ENCODE data around the gene HOXA6.
A peak's percentile ranks its signal among the peaks of the same experiment; 100 is the strongest.

The HOXA6 gene

GRCh38 chr7:27149842-27150567 is 2.4 kb upstream of the HOXA6 start:
- DNase-seq = no peak

- no peak for DNase-seq
These were observed 1.4 kb upstream of the HOXA6 start for GRCh38 chr7:27148756-27149641.

- no peak for DNase-seq
These were observed 619 bp upstream of the HOXA6 start for GRCh38 chr7:27148031-27148755.

- no peak for DNase-seq
These were observed 929 bp downstream of the HOXA6 start for GRCh38 chr7:27146491-27147198.

- DNase-seq = no peak
These were observed 1.6 kb downstream of the HOXA6 start for GRCh38 chr7:27145914-27146412.

GRCh38 chr7:27145165-27145913 is 2.2 kb downstream of the HOXA6 start:
- DNase-seq = no peak

GRCh38 chr7:27144781-27145164 is 2.8 kb downstream of the HOXA6 start:
- no peak for DNase-seq

GRCh38 chr7:27143950-27144780 is 3.4 kb downstream of the HOXA6 start:
- DNase-seq = no peak

GRCh38 chr7:27143023-27143949 is 4.3 kb downstream of the HOXA6 start, which contains the start of gene HOXA5:
HOXA5 (minus strand) TSS chr7:27143681; CDS start chr7:27143607, 74 bp downstream.
- peak in 1 of 2 donors; percentile 77 for DNase-seq

- no peak for DNase-seq
These were observed 5.0 kb downstream of the HOXA6 start for GRCh38 chr7:27142580-27143022.

- DNase-seq = no peak
These were observed 5.5 kb downstream of the HOXA6 start for GRCh38 chr7:27141923-27142579.

- DNase-seq = no peak
These were observed 6.2 kb downstream of the HOXA6 start for GRCh38 chr7:27141137-27141922.

- no peak for DNase-seq
These were observed 7.3 kb downstream of the HOXA6 start for GRCh38 chr7:27140126-27140857.

GRCh38 chr7:27139334-27140125 is 8.0 kb downstream of the HOXA6 start:
- no peak for DNase-seq

GRCh38 chr7:27138985-27139333 is 8.6 kb downstream of the HOXA6 start:
- DNase-seq = no peak

GRCh38 chr7:27138472-27138871 is 9.1 kb downstream of the HOXA6 start:
- DNase-seq = no peak

Measured in bone marrow (tissue), 2 donors.